ENCODE measurements around the gene SRPX.

DNA sequence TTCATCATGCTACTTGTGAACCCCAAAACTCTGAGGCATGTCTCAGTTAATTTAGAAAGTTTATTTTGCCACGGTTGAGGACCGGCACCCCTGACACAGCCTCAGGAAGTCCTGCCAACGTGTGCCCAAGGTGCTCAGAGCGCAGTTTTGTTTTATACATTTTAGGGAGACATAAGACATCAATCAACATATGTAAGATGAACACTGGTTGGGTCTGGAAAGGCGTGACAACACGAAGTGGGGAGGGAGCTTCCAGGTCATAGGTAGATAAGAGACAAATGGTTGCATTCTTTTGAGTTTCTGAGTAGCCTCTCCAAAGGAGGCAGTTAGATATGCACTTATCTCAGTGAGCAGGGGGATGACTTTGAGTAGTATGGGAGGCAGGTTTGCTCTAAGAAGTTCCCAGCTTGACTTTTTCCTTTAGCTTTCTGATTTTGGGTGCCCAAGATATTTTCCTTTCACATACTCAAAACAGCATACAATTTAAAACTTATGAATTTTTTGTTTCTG lies 115.4 kb downstream of the SRPX start:
- TF ChIP-seq, protein P1, sequence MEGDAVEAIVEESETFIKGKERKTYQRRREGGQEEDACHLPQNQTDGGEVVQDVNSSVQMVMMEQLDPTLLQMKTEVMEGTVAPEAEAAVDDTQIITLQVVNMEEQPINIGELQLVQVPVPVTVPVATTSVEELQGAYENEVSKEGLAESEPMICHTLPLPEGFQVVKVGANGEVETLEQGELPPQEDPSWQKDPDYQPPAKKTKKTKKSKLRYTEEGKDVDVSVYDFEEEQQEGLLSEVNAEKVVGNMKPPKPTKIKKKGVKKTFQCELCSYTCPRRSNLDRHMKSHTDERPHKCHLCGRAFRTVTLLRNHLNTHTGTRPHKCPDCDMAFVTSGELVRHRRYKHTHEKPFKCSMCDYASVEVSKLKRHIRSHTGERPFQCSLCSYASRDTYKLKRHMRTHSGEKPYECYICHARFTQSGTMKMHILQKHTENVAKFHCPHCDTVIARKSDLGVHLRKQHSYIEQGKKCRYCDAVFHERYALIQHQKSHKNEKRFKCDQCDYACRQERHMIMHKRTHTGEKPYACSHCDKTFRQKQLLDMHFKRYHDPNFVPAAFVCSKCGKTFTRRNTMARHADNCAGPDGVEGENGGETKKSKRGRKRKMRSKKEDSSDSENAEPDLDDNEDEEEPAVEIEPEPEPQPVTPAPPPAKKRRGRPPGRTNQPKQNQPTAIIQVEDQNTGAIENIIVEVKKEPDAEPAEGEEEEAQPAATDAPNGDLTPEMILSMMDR (IDR thresholded peaks at IDR 0.05) = no peak
- TF ChIP-seq POLR2A (IDR thresholded peaks at IDR 0.05) = no peak
